ACC112 (cell line): ENCODE data around the gene ART4.

Experiments used
- H2AFZ ChIP-seq: fragments of 200-600 bp; sonication (generic); one replicate; pipeline ENCODE4 v1.6.0; 2017; ENCODE audit warnings: antibody characterized with exemption, low read length; ENCODE audit not compliant: unreplicated experiment
- H3K27ac ChIP-seq: fragments of 200-600 bp; sonication (generic); 2 replicates; pipeline ENCODE4 v1.5.1; 2014; ENCODE audit warnings: low read depth, mild to moderate bottlenecking, antibody characterized with exemption, low read length, moderate library complexity
- H3K27me3 ChIP-seq: fragments of 200-600 bp; sonication (generic); 2 replicates; pipeline ENCODE4 v1.6.1; 2014; ENCODE audit warnings: mild to moderate bottlenecking, antibody characterized with exemption, low read length, moderate library complexity, mixed read lengths; ENCODE audit not compliant: insufficient read depth
- H3K36me3 ChIP-seq: fragments of 200-600 bp; sonication (generic); 2 replicates; pipeline ENCODE4 v1.6.1; 2016; ENCODE audit warnings: mild to moderate bottlenecking, antibody characterized with exemption, low read length, moderate library complexity, mixed read lengths; ENCODE audit not compliant: insufficient read depth
- H3K4me1 ChIP-seq: fragments of 200-600 bp; sonication (generic); one replicate; pipeline ENCODE4 v1.6.1; 2016; ENCODE audit warnings: low read length, mixed read lengths; ENCODE audit not compliant: insufficient read depth, unreplicated experiment, control insufficient read depth
- H3K4me3 ChIP-seq: fragments of 200-600 bp; sonication (generic); 2 replicates; pipeline ENCODE4 v1.5.1; 2014; ENCODE audit warnings: mild to moderate bottlenecking, low read depth, low read length
- H3K79me2 ChIP-seq: fragments of 200-600 bp; sonication (generic); one replicate; pipeline ENCODE4 v1.6.0; 2016; ENCODE audit warnings: low read length; ENCODE audit not compliant: control insufficient read depth, unreplicated experiment, insufficient read depth

The ART4 gene

GRCh38 chr12:14850929-14851663 lies 7.8 kb upstream of the ART4 start:
- H2AFZ ChIP-seq = no peak overlapping the region
- no peak overlapping the region for H3K4me3 ChIP-seq
- no peaks in the 10 kb centered on the region for H3K79me2 ChIP-seq
- H3K27ac ChIP-seq = no peak overlapping the region
- no peaks in the 10 kb centered on the region for H3K36me3 ChIP-seq
- peaks cover 16% of the 10 kb centered on the region for H3K4me1 ChIP-seq
- H3K27me3 ChIP-seq = no peaks in the 10 kb centered on the region

- Histone ChIP-seq H3K4me3 (no peak overlapping the region), H3K36me3 (no peaks in the 10 kb centered on the region), H3K79me2 (no peaks in the 10 kb centered on the region), H2AFZ (no peak overlapping the region), H3K27ac (no peak overlapping the region), H3K27me3 (no peaks in the 10 kb centered on the region), H3K4me1 (peaks cover 13% of the 10 kb centered on the region)
Observed at GRCh38 chr12:14849661-14850060, 6.3 kb upstream of the ART4 start.

- Histone ChIP-seq H3K27me3 (no peaks in the 10 kb centered on the region), H3K4me3 (no peak overlapping the region), H3K79me2 (no peaks in the 10 kb centered on the region), H3K4me1 (peaks cover 21% of the 10 kb centered on the region), H2AFZ (no peak overlapping the region), H3K27ac (no peak overlapping the region), H3K36me3 (no peaks in the 10 kb centered on the region)
Observed at GRCh38 chr12:14846876-14847580, 3.7 kb upstream of the ART4 start.

GRCh38 chr12:14846042-14846587 lies 2.8 kb upstream of the ART4 start:
- no peaks in the 10 kb centered on the region for H3K36me3 ChIP-seq
- H3K4me1 ChIP-seq = peaks cover 30% of the 10 kb centered on the region
- H3K79me2 ChIP-seq = no peaks in the 10 kb centered on the region
- H2AFZ ChIP-seq = no peak overlapping the region
- no peak overlapping the region for H3K4me3 ChIP-seq
- no peaks in the 10 kb centered on the region for H3K27me3 ChIP-seq
- H3K27ac ChIP-seq = no peak overlapping the region

GRCh38 chr12:14845350-14845750 lies 2.0 kb upstream of the ART4 start:
- Histone ChIP-seq H3K27ac (no peak overlapping the region), H3K27me3 (no peaks in the 10 kb centered on the region), H3K4me3 (no peak overlapping the region), H3K36me3 (no peaks in the 10 kb centered on the region), H3K79me2 (no peaks in the 10 kb centered on the region), H2AFZ (peak overlapping the region; percentile 47), H3K4me1 (peaks cover 33% of the 10 kb centered on the region)

- Histone ChIP-seq H3K27me3 (no peaks in the 10 kb centered on the region), H3K4me1 (peaks cover 30% of the 10 kb centered on the region), H3K79me2 (no peaks in the 10 kb centered on the region), H3K36me3 (no peaks in the 10 kb centered on the region), H3K4me3 (no peak overlapping the region), H3K27ac (no peak overlapping the region), H2AFZ (no peak overlapping the region)
Observed at GRCh38 chr12:14844401-14844800, 1.1 kb upstream of the ART4 start.

GRCh38 chr12:14842315-14842714 lies 1.0 kb downstream of the ART4 start:
- Histone ChIP-seq H3K79me2 (no peaks in the 10 kb centered on the region), H3K36me3 (no peaks in the 10 kb centered on the region), H3K27ac (peak overlapping the region; percentile 84), H3K27me3 (no peaks in the 10 kb centered on the region), H3K4me3 (peak overlapping the region; percentile 32; the same call in 1 of the 2 replicates), H2AFZ (peak overlapping the region; percentile 30), H3K4me1 (peaks cover 41% of the 10 kb centered on the region)

- Histone ChIP-seq H3K27ac (peak overlapping the region; percentile 84), H3K4me3 (peak overlapping the region; percentile 15; the same call in 1 of the 2 replicates), H3K4me1 (peaks cover 44% of the 10 kb centered on the region), H2AFZ (no peak overlapping the region), H3K36me3 (no peaks in the 10 kb centered on the region), H3K79me2 (no peaks in the 10 kb centered on the region), H3K27me3 (no peaks in the 10 kb centered on the region)
Observed at GRCh38 chr12:14841761-14842160, 1.6 kb downstream of the ART4 start.

GRCh38 chr12:14840616-14841015 lies 2.7 kb downstream of the ART4 start:
- H3K27ac ChIP-seq = no peak overlapping the region
- H3K4me3 ChIP-seq = no peak overlapping the region
- H3K4me1 ChIP-seq = peaks cover 39% of the 10 kb centered on the region
- no peaks in the 10 kb centered on the region for H3K27me3 ChIP-seq
- H2AFZ ChIP-seq = no peak overlapping the region
- no peaks in the 10 kb centered on the region for H3K36me3 ChIP-seq
- H3K79me2 ChIP-seq = no peaks in the 10 kb centered on the region

- Histone ChIP-seq H2AFZ (no peak overlapping the region), H3K27ac (no peak overlapping the region), H3K79me2 (no peaks in the 10 kb centered on the region), H3K36me3 (no peaks in the 10 kb centered on the region), H3K4me3 (no peak overlapping the region), H3K27me3 (no peaks in the 10 kb centered on the region), H3K4me1 (peaks cover 52% of the 10 kb centered on the region)
Observed at GRCh38 chr12:14839262-14839661, 4.1 kb downstream of the ART4 start.
